Measurements from ENCODE around the gene MPO. TPM values are rescaled to one million over a fixed set of nuclear protein-coding genes. Genes with fewer than 3 reads are reported as not detected.

The MPO gene
- polyA plus RNA-seq, 1 experiment = not detected

- Histone ChIP-seq H3K27ac (ENCODE audit: low read depth, low read length) (no peak within 1 kb of the TSS), H3K4me3 (ENCODE audit: low read depth, low read length) (no peak within 1 kb of the TSS), H3K9me3 (ENCODE audit: control insufficient read depth, insufficient read depth, low read length) (no peaks in the 10 kb centered on the region; the same call in 1 of the 2 replicates), H3K27me3 (ENCODE audit: control insufficient read depth, insufficient read depth, low read length) (peaks cover 1% of the 10 kb centered on the region)
- CTCF ChIA-PET = interaction anchor here (1.4 kb wide), 1 partner anchor 11 kb away, joined by 4 read pairs; no protein-coding TSS in a partner anchor
- POLR2A ChIA-PET = interaction anchor here (0.5 to 3.1 kb wide), 2 partner anchors 24 to 303 kb away, joined by 3 to 17 read pairs; partner anchors contain the start of gene SUPT4H1
- no peak for TF ChIP-seq CTCF (IDR thresholded peaks at IDR 0.05; ENCODE audit: low read depth, low read length)
- DNase-seq (ENCODE audit: low read depth, low spot score) = no peak
Observed at GRCh38 chr17:58328195-58329034, 47.7 kb upstream of the MPO start, which contains the start of gene TSPOAP1. TSS of gene TSPOAP1 (minus strand) at chr17:58328795. CDS start at chr17:58327920, 875 bp downstream.

GRCh38 chr17:58327363-58328194 lies 46.8 kb upstream of the MPO start:
- Histone ChIP-seq H3K4me3 (ENCODE audit: low read depth, low read length) (no peak overlapping the region), H3K27me3 (ENCODE audit: control insufficient read depth, insufficient read depth, low read length) (peaks cover 2% of the 10 kb centered on the region), H3K27ac (ENCODE audit: low read depth, low read length) (no peak overlapping the region), H3K9me3 (ENCODE audit: control insufficient read depth, insufficient read depth, low read length) (no peaks in the 10 kb centered on the region; the same call in 1 of the 2 replicates)
- no peak for TF ChIP-seq CTCF (IDR thresholded peaks at IDR 0.05; ENCODE audit: low read depth, low read length)
- DNase-seq (ENCODE audit: low read depth, low spot score) = no peak
- ChIA-PET POLR2A (interaction anchor here (0.5 to 3.1 kb wide), 3 partner anchors 19 to 304 kb away, joined by 3 to 17 read pairs (median 7); partner anchors contain the start of gene SUPT4H1), CTCF (interaction anchor here (1.4 kb wide), 1 partner anchor 10 kb away, joined by 4 read pairs; no protein-coding TSS in a partner anchor)

GRCh38 chr17:58326609-58327362 lies 46.1 kb upstream of the MPO start:
- Histone ChIP-seq H3K4me3 (ENCODE audit: low read depth, low read length) (no peak overlapping the region), H3K27me3 (ENCODE audit: control insufficient read depth, insufficient read depth, low read length) (peaks cover 2% of the 10 kb centered on the region), H3K9me3 (ENCODE audit: control insufficient read depth, insufficient read depth, low read length) (no peaks in the 10 kb centered on the region; the same call in 1 of the 2 replicates), H3K27ac (ENCODE audit: low read depth, low read length) (no peak overlapping the region)
- DNase-seq (ENCODE audit: low read depth, low spot score) = no peak
- ChIA-PET POLR2A (interaction anchor here (3.1 kb wide), 1 partner anchor 25 kb away, joined by 17 read pairs; the partner anchor contains the start of gene SUPT4H1), CTCF (no interaction called here)
- no peak for TF ChIP-seq CTCF (IDR thresholded peaks at IDR 0.05; ENCODE audit: low read depth, low read length)

GRCh38 chr17:58325976-58326468 lies 45.3 kb upstream of the MPO start:
- no peaks in the 10 kb centered on the region; the same call in 1 of the 2 replicates for H3K9me3 ChIP-seq (ENCODE audit: control insufficient read depth, insufficient read depth, low read length)
- no peak for DNase-seq (ENCODE audit: low read depth, low spot score)
- no peak overlapping the region for H3K27ac ChIP-seq (ENCODE audit: low read depth, low read length)
- H3K27me3 ChIP-seq (ENCODE audit: control insufficient read depth, insufficient read depth, low read length) = peaks cover 2% of the 10 kb centered on the region
- TF ChIP-seq CTCF (IDR thresholded peaks at IDR 0.05; ENCODE audit: low read depth, low read length) = no peak
- no peak overlapping the region for H3K4me3 ChIP-seq (ENCODE audit: low read depth, low read length)
- ChIA-PET CTCF (interaction anchor here (0.6 to 1.0 kb wide), 3 partner anchors 9 to 30 kb away, joined by 3 to 6 read pairs (median 3); no protein-coding TSS in a partner anchor), POLR2A (interaction anchor here (0.9 to 3.1 kb wide), 3 partner anchors 13 to 26 kb away, joined by 3 to 17 read pairs (median 5); partner anchors contain the start of gene SUPT4H1)
